Adrenal gland (tissue), 5 donors: Measurements from ENCODE around the gene UPP2.

Experiments used
- CTCF ChIP-seq, 6 experiments: fragments of 450-650 bp in 4 of 6; fragments of 200-600 bp in 2 of 6; sonication (generic) in 1 of 6; IDR thresholded peaks; 1 replicate in 5 of 6; 2 replicates in 1 of 6; pipeline versions ENCODE4 v1.5.1 to v1.8.0; 2016 to 2021; ENCODE audit warnings: antibody characterized with exemption in 6 of 6, mild to moderate bottlenecking in 2 of 6, moderate library complexity in 1 of 6
- POLR2A ChIP-seq, 2 donors: fragments of 450-650 bp; IDR thresholded peaks; one replicate each; pipeline ENCODE4 v1.6.1; 2017; ENCODE audit warnings: antibody characterized with exemption in 2 of 2, mild to moderate bottlenecking in 2 of 2, moderate library complexity in 1 of 2
- donor health status: DM: no; HTN: no; CAD: no.

GRCh38 chr2:158056875-158057274, 44.8 kb upstream of the UPP2 start:
- TF ChIP-seq CTCF (IDR thresholded peaks at IDR 0.05) (no peak), POLR2A (IDR thresholded peaks at IDR 0.05) (no peak)
